ENCODE data around the gene TSPAN9. TPM values are rescaled to one million over a fixed set of nuclear protein-coding genes. Genes with fewer than 3 reads are reported as not detected.

The TSPAN9 gene
- total RNA-seq, 1 experiment from 2014 or later = 13.2 TPM

GRCh38 chr12:3282384-3282670 is 205.1 kb downstream of the TSPAN9 start:
- intact Hi-C loops (cut with micrococcal nuclease) = no loop called here
- no peaks in the 10 kb centered on the region for H4K20me1 ChIP-seq (ENCODE audit: insufficient read depth)
- H2AFZ ChIP-seq (ENCODE audit: low read depth, low read length, poor library complexity, severe bottlenecking) = no peak overlapping the region
- H3K9me2 ChIP-seq (ENCODE audit: insufficient read depth) = no peaks in the 10 kb centered on the region
- DNase-seq (ENCODE audit: low read depth, low spot score) (no peak), ATAC-seq (no peak)
- H3K4me1 ChIP-seq (ENCODE audit: control insufficient read depth in 1 of 2, insufficient read depth in 2 of 2, low read length in 2 of 2) = peaks cover 0 to 8% of the 10 kb centered on the region in 2 experiments; a peak in 1 of 4 replicates
- CTCF ChIA-PET = no interaction called here
- no peaks in the 10 kb centered on the region for H3K27me3 ChIP-seq (ENCODE audit: insufficient read depth, low read length)
- H3K36me3 ChIP-seq (ENCODE audit: control insufficient read depth in 1 of 2, insufficient read depth in 2 of 2, low read length in 2 of 2) = no peaks in the 10 kb centered on the region; a peak in 1 of 4 replicates
- no peak overlapping the region for H3K27ac ChIP-seq (ENCODE audit: low read depth, low read length)
- POLR2A ChIA-PET = no interaction called here
- H3K9me3 ChIP-seq (ENCODE audit: control insufficient read depth in 1 of 2, insufficient read depth in 1 of 2, low read depth in 1 of 2, low read length in 2 of 2) = no peaks in the 10 kb centered on the region
- TF ChIP-seq CBX3 (IDR thresholded peaks at IDR 0.05; ENCODE audit: low read depth) = no peak
- no peak for TF ChIP-seq SP1 (IDR thresholded peaks at IDR 0.05; ENCODE audit: low read depth)
- H3K4me2 ChIP-seq (ENCODE audit: low read length) = no peak overlapping the region
- H3K9ac ChIP-seq (ENCODE audit: low read length) = no peak overlapping the region
- no peaks in the 10 kb centered on the region for H3K79me2 ChIP-seq (ENCODE audit: insufficient read depth, low read length)
- BruUV-seq (replicated peaks) = no TSS peak
- H3K4me3 ChIP-seq (replicated peaks in 1 of 2; ENCODE audit: low read depth in 1 of 2, low read length in 2 of 2) = no peak overlapping the region
- RAD21 ChIA-PET (ENCODE audit: low non-redundant PET in 1 of 2, low total read pairs in 2 of 2, uncharacterized antibody in 2 of 2, unreplicated experiment in 2 of 2) = no interaction called here

- no peak overlapping the region for H3K4me2 ChIP-seq (ENCODE audit: low read length)
- no peak overlapping the region for H3K4me3 ChIP-seq (replicated peaks in 1 of 2; ENCODE audit: low read depth in 1 of 2, low read length in 2 of 2)
- RAD21 ChIA-PET (ENCODE audit: low non-redundant PET in 1 of 2, low total read pairs in 2 of 2, uncharacterized antibody in 2 of 2, unreplicated experiment in 2 of 2) = no interaction called here
- intact Hi-C loops (cut with micrococcal nuclease) = no loop called here
- H3K36me3 ChIP-seq (ENCODE audit: control insufficient read depth in 1 of 2, insufficient read depth in 2 of 2, low read length in 2 of 2) = no peaks in the 10 kb centered on the region; a peak in 1 of 4 replicates
- ATAC-seq (no peak), DNase-seq (ENCODE audit: low read depth, low spot score) (no peak)
- no peaks in the 10 kb centered on the region for H3K79me2 ChIP-seq (ENCODE audit: insufficient read depth, low read length)
- H3K9me3 ChIP-seq (ENCODE audit: control insufficient read depth in 1 of 2, insufficient read depth in 1 of 2, low read depth in 1 of 2, low read length in 2 of 2) = no peaks in the 10 kb centered on the region
- TF ChIP-seq REST (IDR thresholded peaks at IDR 0.05; ENCODE audit: low read depth) (no peak), CTCF (IDR thresholded peaks at IDR 0.05 in 2 of 3, conservative IDR thresholded peaks at IDR 0.05 in 1 of 3; ENCODE audit: borderline replicate concordance in 1 of 3, insufficient read depth in 1 of 3, low read depth in 2 of 3, low read length in 2 of 3) (no peak), EZH2phosphoT487 (IDR thresholded peaks at IDR 0.05; ENCODE audit: borderline replicate concordance) (no peak), CBX3 (IDR thresholded peaks at IDR 0.05; ENCODE audit: low read depth) (no peak), CEBPB (IDR thresholded peaks at IDR 0.05; ENCODE audit: low read depth) (no peak), TCF7L2 (IDR thresholded peaks at IDR 0.05; ENCODE audit: borderline replicate concordance, extremely low read depth, insufficient read depth, insufficient read length) (no peak), SIN3A (IDR thresholded peaks at IDR 0.05; ENCODE audit: low read depth) (no peak), SP1 (IDR thresholded peaks at IDR 0.05; ENCODE audit: low read depth) (no peak)
- TF ChIP-seq, protein P1, sequence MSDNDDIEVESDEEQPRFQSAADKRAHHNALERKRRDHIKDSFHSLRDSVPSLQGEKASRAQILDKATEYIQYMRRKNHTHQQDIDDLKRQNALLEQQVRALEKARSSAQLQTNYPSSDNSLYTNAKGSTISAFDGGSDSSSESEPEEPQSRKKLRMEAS (IDR thresholded peaks at IDR 0.05) = no peak
- H3K4me1 ChIP-seq (ENCODE audit: control insufficient read depth in 1 of 2, insufficient read depth in 2 of 2, low read length in 2 of 2) = peaks cover 0 to 8% of the 10 kb centered on the region in 2 experiments; a peak in 1 of 4 replicates
- POLR2A ChIA-PET = no interaction called here
- no peaks in the 10 kb centered on the region for H3K27me3 ChIP-seq (ENCODE audit: insufficient read depth, low read length)
- no peak overlapping the region for H3K27ac ChIP-seq (ENCODE audit: low read depth, low read length)
- CTCF ChIA-PET = no interaction called here
- H4K20me1 ChIP-seq (ENCODE audit: insufficient read depth) = no peaks in the 10 kb centered on the region
- no TSS peak for BruUV-seq (replicated peaks)
- H2AFZ ChIP-seq (ENCODE audit: low read depth, low read length, poor library complexity, severe bottlenecking) = no peak overlapping the region
- H3K9me2 ChIP-seq (ENCODE audit: insufficient read depth) = no peaks in the 10 kb centered on the region
- no peak overlapping the region for H3K9ac ChIP-seq (ENCODE audit: low read length)
Observed at GRCh38 chr12:3283137-3283680, 206.0 kb downstream of the TSPAN9 start.

Data from HCT116 (cell line).